Esophagus squamous epithelium (tissue), 5 donors: ENCODE measurements around the gene KAT7. TPM values are rescaled to one million over a fixed set of nuclear protein-coding genes. Genes with fewer than 3 reads are reported as not detected.

Experiments used
- DNase-seq: peaks from one replicate; lab custom pipeline; 2025; lab: John Stamatoyannopoulos, UW
- H3K27ac ChIP-seq, 4 donors: fragments of 200-600 bp; sonication (generic); one replicate each; pipeline ENCODE4 v1.5.1; 2016 to 2019; ENCODE audit warnings: mild to moderate bottlenecking in 1 of 4
- H3K27me3 ChIP-seq, 4 donors: fragments of 200-600 bp; sonication (generic); 1 replicate in 3 of 4; 2 replicates in 1 of 4; pipeline versions ENCODE4 v1.5.1 to v1.6.0; 2017 to 2021; ENCODE audit warnings: antibody characterized with exemption in 1 of 4
- H3K36me3 ChIP-seq, 3 donors: fragments of 200-600 bp; sonication (generic); one replicate each; pipeline ENCODE4 v1.5.1; 2016 to 2019
- H3K4me1 ChIP-seq, 3 donors: fragments of 200-600 bp; sonication (generic); one replicate each; pipeline ENCODE4 v1.5.1; 2017 to 2019
- H3K4me3 ChIP-seq, 4 donors: fragments of 200-600 bp; sonication (generic); 1 replicate in 3 of 4; 2 replicates in 1 of 4; pipeline ENCODE4 v1.5.1; 2016 to 2019; ENCODE audit warnings: mild to moderate bottlenecking in 2 of 4, moderate library complexity in 1 of 4
- H3K9me3 ChIP-seq, 3 donors: fragments of 200-600 bp; sonication (generic); one replicate each; pipeline ENCODE4 v1.5.1; 2016 to 2019
- CTCF ChIP-seq, 6 experiments: fragments of 450-650 bp in 4 of 6; fragments of 200-600 bp in 2 of 6; sonication (generic) in 2 of 6; IDR thresholded peaks; one replicate each; pipeline ENCODE4 v1.5.1; 2016 to 2019; ENCODE audit warnings: antibody characterized with exemption in 6 of 6, mild to moderate bottlenecking in 4 of 6, moderate library complexity in 4 of 6
- POLR2A ChIP-seq, 4 donors: fragments of 450-650 bp; IDR thresholded peaks; one replicate each; pipeline ENCODE4 v1.6.1; 2017; ENCODE audit warnings: antibody characterized with exemption in 4 of 4, mild to moderate bottlenecking in 4 of 4, moderate library complexity in 3 of 4
- WGBS, 2 donors: methylation state at CpG; one replicate each; pipeline ENCODE4 v1.1.5; 2018; 5-methylcytosine and 5-hydroxymethylcytosine counted together
- intact Hi-C: fragments of 100-400 bp; cut with DNase I; formaldehyde crosslinking; loops from one replicate; pipeline ENCODE4 v1.15.0; 2022
- total RNA-seq, 4 donors: library from RNA; depleted of rRNA; stranded (reverse); fragments of >200 nt; gene quantifications; one replicate each; pipeline ENCODE4 v1.1.0, GENCODE V29; 2016
- donor health status: DM: yes; HTN: yes; CAD: no.

KAT7 gene
- total RNA-seq, 4 donors from 2014 or later = 22.6 to 32.6 (median 26.6) TPM

GRCh38 chr17:49760296-49760695 lies 28.2 kb upstream of the KAT7 start:
- 73 to 76% methylated on average over 1 of the region's 1 CpG for WGBS, 2 donors
- TF ChIP-seq POLR2A (IDR thresholded peaks at IDR 0.05) (no peak), CTCF (IDR thresholded peaks at IDR 0.05) (no peak)

GRCh38 chr17:49760932-49761558 lies 27.4 kb upstream of the KAT7 start:
- 44 to 46% methylated on average over 6 of the region's 6 CpGs for WGBS, 2 donors
- Histone ChIP-seq H3K27me3 (no peaks in the 10 kb centered on the region), H3K27ac (peak overlapping the region in 2 of 4 donors; percentile 2 to 24), H3K36me3 (peaks cover 0 to 4% (median 4%) of the 10 kb centered on the region in 3 donors), H3K4me1 (peaks cover 14 to 48% (median 22%) of the 10 kb centered on the region in 3 donors), H3K9me3 (no peaks in the 10 kb centered on the region), H3K4me3 (no peak overlapping the region)
- no peak for DNase-seq
- TF ChIP-seq CTCF (IDR thresholded peaks at IDR 0.05) (no peak), POLR2A (IDR thresholded peaks at IDR 0.05) (no peak)
- intact Hi-C loops = no loop called here

More at GRCh38 chr17:49760296-49760695, 28.2 kb upstream of the KAT7 start:
- DNase-seq = no peak
- peaks cover 14 to 54% (median 22%) of the 10 kb centered on the region in 3 donors for H3K4me1 ChIP-seq
- intact Hi-C loops = no loop called here
- no peak overlapping the region for H3K4me3 ChIP-seq
- no peaks in the 10 kb centered on the region for H3K9me3 ChIP-seq
- H3K27me3 ChIP-seq = no peaks in the 10 kb centered on the region
- H3K36me3 ChIP-seq = peaks cover 0 to 4% (median 4%) of the 10 kb centered on the region in 3 donors
- H3K27ac ChIP-seq = peak overlapping the region in 1 of 4 donors; percentile 2

- Histone ChIP-seq H3K27me3 (no peaks in the 10 kb centered on the region), H3K27ac (peak overlapping the region in 2 of 4 donors; percentile 87 to 90), H3K4me3 (peak overlapping the region in 3 of 4 donors; percentile 78 to 97 (median 94)), H3K4me1 (peaks cover 14 to 45% (median 22%) of the 10 kb centered on the region in 3 donors), H3K36me3 (peaks cover 0 to 4% (median 4%) of the 10 kb centered on the region in 3 donors), H3K9me3 (no peaks in the 10 kb centered on the region)
- no peak for DNase-seq
- TF ChIP-seq CTCF (IDR thresholded peaks at IDR 0.05) = no peak
- TF ChIP-seq POLR2A (IDR thresholded peaks at IDR 0.05) = no peak
- 60 to 69% methylated on average over 6 of the region's 6 CpGs for WGBS, 2 donors
- intact Hi-C loops = no loop called here
Observed at GRCh38 chr17:49762151-49762941, 26.1 kb upstream of the KAT7 start.

- WGBS, 2 donors = 1% methylated on average over 10 to 14 of the region's 53 CpGs
- no peaks in the 10 kb centered on the region for H3K27me3 ChIP-seq
- H3K4me3 ChIP-seq = peak within 1 kb of the TSS; percentile 78 to 97 (median 95)
- peak within 1 kb of the TSS; percentile 78 to 90 (median 82) for H3K27ac ChIP-seq
- intact Hi-C loops = no loop called here
- H3K36me3 ChIP-seq = no peaks in the 10 kb centered on the region
- no peaks in the 10 kb centered on the region for H3K9me3 ChIP-seq
- TF ChIP-seq CTCF (IDR thresholded peaks at IDR 0.05) (no peak), POLR2A (IDR thresholded peaks at IDR 0.05) (peak in 2 of 4 donors; percentile 68 to 74)
- peak; percentile 95 for DNase-seq
- peaks cover 14 to 42% (median 22%) of the 10 kb centered on the region in 3 donors for H3K4me1 ChIP-seq
Observed at GRCh38 chr17:49763735-49764558, 24.5 kb upstream of the KAT7 start, which contains the start of gene FAM117A. TSS of gene FAM117A (minus strand) at chr17:49764131. CDS start at chr17:49764087, 44 bp downstream.
